HL-60/S4 (cell line): ENCODE results near the gene BCAP29.
"Not testable (repeated sequence)": the region's sequence is repeated elsewhere in the genome, so short reads cannot be mapped to it uniquely, and the experiment has no call there.

ENCODE experiments used
- in situ Hi-C: fragments of 300-500 bp; cut with MboI; formaldehyde crosslinking; loops from 2 replicates; pipeline ENCODE4 v1.14.3; 2022; ENCODE audit warnings: low sequenced_read_pairs

BCAP29 gene, protein sequence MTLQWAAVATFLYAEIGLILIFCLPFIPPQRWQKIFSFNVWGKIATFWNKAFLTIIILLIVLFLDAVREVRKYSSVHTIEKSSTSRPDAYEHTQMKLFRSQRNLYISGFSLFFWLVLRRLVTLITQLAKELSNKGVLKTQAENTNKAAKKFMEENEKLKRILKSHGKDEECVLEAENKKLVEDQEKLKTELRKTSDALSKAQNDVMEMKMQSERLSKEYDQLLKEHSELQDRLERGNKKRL

GRCh38 chr7:107579885-107580715, at the start of gene BCAP29:
BCAP29 (plus strand) TSS chr7:107580246; CDS start chr7:107580773, 527 bp downstream.
- in situ Hi-C loops: no loop called here

DNA sequence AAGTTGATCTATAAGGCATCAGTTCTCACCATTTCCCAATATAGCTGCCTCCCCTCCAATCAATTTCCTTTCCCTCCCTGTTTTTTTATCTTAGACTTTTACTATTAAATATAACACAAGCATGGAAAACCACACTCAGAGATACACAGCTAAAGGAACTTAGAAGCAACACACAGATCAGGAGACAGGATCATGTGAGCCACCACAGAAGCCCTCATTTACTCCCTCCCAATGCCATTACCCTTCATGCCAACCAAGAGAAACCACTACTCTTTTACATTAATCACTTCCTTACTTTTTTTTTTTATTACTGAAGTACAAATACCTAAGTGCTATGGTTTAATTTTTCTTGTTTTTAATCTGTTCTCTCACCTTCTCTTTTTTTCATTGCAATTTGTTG, 49.3 kb upstream of the BCAP29 start:
- in situ Hi-C loops: no loop called here

DNA sequence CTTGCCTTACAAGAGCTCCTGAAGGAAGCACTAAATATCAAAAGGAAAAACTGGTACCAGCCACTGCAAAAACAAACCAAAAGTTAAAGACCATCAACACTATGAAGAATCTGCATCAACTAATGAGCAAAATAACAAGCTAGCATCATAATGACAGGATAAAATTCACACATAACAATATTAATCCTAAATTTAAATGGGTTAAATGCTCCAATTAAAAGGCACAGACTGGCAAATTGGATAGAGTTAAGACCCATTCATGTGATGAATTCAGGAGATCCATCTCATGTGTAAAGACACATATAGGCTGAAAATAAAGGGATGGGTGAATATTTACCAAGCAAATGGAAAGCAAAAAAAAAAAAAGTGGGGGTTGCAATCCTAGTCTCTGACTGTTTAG, 45.9 kb upstream of the BCAP29 start:
- in situ Hi-C loops: no loop called here

DNA sequence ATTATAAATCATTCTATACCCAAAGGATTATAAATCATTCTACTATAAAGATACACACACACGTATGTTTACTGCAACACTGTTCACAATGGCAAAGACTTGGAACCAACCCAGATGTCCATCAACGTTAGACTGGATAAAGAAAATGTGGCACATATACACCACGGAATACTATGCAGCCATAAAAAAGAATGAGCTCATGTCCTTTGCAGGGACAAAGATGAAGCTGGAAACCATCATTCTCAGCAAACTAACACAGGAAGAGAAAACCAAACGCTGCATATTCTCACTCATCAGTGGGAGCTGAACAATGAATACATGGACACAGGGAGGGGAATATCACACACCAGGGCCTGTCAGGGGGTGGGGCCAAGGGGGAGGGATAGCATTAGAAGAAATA, 42.8 kb upstream of the BCAP29 start:
- in situ Hi-C loops: not testable (repeated sequence)

DNA sequence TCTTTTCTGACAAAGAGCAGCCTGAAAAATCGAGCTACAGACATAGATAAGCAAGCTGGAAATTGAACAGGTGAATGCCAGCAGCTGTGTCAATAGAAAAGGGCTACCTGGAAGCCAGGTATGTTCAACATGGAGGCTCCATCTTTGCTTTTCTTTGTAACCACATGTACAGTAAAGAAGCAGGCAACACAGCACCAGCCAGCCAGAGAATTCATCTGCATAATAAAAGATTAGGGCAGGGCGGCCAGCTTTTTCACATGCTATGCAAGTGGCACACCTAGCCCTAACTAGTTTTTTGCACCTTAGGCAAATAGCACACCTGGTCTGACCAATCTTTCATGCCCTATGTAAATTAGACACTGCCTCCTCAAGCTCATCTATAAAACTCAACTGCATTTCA, 42.0 kb upstream of the BCAP29 start:
- in situ Hi-C loops: no loop called here

DNA sequence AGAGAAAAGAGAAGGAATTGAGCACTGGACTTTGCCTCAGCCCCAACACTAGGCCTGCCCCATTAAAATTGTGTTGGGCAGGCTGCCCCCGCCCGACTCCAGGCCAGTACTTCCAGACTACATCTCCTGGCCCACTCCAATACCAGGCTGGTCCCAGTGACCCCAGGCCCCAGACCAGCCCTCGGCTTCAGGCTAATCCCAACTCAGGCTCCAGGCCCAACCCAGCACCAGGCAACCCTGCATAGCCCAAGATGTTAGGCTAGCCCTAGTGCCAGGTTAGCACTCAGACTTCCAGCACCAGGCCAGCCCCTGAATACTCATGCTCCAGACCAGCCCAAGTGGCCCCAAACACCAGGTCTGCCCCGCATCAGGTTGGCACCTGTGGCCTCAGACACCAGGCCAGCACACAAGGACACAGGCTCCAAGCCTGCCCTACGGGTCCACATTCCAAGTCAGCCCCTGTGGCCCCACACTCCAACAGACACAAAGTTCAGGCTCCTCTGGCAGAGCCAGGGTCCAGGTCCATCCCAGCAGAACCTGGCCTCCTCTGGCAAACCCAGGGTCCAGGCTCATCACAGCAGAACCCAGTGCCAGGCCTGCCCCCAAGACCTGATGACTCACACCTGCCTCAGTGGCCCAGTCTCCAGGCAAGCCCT, 36.6 kb upstream of the BCAP29 start:
- in situ Hi-C loops: no loop called here

GRCh38 chr7:107544848-107545591, 35.0 kb upstream of the BCAP29 start:
- in situ Hi-C loops: no loop called here

DNA sequence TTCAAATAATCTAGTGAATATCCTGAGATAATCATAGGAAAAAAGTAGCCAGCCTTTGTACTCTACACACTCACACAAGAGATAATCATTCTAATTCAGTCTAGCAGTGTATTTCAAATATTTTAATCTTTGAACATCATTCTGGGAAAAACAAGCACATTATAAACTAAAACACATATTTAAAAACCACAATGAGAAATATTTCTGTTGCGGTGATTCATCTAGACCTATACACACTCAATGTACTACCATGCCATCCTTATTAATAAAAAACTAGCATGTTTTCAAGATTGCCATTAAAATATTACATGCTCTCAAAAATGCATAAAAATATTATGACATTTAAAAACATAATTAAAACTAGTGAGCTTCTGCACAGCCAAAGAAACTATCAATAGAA, 28.1 kb upstream of the BCAP29 start:
- in situ Hi-C loops: no loop called here

DNA sequence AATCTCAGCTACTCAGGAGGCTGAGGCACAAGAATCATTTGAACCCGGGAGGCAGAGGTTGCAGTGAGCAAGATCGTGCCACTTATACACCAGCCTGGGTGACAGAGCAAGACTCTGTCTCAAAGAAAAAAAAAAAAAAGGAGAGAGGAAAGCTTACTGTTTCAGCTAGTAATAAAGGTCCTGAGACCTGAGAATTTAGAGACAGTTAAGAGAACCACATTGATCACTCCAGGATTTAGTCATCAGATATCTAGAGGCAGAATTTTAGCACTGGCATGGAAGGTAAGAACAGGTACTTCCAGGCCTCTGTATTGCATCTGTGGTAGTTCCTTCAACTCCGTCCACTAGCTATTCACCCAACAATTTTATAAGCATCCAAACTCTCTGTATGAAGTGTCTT, 24.2 kb upstream of the BCAP29 start:
- in situ Hi-C loops: no loop called here

GRCh38 chr7:107559864-107560263, 20.2 kb upstream of the BCAP29 start:
- in situ Hi-C loops: no loop called here

DNA sequence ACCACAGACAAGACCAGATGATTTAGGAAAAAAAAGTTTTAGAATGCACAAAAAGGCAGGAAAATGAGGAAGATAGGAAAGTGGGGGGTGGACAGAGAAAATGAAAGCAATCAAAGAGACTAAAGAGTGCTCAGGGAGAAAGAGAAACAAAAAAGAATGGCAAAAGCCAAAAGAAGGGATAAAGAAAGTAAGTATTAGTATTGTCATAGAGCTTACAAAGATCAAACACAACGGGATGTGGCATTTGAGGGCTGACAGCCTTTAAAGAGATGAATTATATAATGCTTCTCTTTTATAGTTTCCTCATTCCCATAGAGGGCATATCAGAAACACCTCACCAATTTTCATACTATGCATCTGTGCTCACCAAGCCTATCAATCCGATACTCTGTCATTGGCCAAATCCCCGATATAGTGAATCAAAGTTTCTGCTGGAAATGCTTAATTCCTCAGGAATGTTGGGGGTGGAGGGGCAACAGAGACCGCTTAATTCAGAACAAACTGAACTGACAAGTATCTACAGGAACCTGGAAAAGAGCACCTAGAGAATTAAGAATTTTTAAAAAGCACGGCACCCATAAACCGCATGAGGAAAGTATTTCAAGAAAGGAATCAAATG, 19.0 kb upstream of the BCAP29 start:
- in situ Hi-C loops: no loop called here

- in situ Hi-C loops: no loop called here
These were observed 16.8 kb upstream of the BCAP29 start for GRCh38 chr7:107563081-107563774.

DNA sequence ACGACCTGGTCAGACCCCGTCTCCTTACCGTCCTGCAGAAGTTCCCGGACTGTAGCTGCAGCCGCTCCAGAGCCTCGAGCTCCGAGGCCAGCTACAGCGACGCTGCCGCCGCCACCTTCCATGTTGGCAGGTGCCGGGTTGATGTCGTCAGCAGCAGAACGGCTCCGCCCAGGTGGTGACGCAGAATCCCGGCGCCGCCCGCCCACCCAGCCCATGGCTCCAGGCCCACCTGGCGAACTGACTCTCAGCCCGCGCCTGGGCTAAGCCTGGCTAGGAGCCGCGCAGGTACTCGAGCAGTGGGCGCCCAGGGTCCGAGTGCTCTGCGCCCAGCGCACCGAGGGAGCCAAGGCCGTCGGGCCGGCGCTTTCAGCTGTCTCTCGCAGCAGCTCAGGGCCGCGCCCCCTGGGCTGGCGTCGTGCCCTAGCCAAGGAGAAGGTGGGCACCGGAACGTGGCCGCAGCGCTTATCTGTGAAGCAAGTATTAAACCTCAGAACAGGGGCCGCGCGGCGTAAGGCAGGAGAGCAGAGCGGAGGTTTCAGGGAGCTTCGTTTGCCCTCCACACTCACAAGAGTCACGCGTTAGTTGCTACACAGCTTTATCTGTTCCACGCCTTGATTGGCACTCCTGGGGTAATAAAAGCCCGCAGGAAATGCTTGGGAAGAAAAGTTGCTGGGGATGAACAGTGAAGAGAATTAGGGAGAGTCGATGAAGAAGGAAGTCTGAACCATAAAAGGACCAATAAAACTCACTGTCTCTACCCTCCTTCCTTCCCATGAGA, 16.1 kb upstream of the BCAP29 start, which contains the start of the genes COG5 and DUS4L:
Gene COG5 (minus strand): TSS at position 146 of the 778 bp plus-strand sequence. CDS start 24 bp downstream, at position 122.
Gene DUS4L (plus strand): TSS at position 197 of the 778 bp plus-strand sequence. CDS start 3,100 bp downstream, outside the sequence.
- in situ Hi-C loops: no loop called here

DNA sequence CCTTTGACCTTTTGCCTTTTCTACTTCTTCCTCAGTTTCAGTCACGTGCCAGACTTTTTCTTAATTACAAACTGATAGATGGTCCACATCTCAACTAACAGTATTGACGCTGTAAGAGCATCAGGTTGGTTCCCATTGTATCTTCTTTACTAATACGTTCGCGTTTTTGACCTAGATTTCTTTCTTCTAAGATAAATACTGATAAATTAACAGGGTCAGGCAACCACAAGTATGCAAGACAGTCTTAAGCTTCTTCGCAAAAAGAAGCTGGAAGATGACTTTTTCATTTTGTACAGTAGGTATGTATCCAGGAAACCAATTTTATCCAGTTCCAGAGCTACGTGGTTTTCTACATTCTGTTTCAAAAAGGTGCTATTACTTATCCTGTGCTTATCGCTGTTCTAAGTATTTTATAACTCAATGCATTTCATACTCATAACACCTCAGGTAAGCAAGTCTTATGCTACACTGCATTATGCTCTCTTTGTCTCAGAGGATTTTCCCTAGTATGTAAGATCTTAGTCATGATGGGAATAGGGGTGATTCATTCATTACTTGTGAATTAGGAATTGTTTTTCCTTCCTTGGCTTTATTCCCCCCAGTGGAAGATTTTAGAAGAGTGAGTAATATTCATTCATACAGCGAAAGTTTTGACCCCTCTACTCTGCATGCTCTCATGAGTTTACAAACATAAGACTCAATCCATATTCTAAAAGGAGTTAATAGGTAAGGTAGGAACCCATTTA, 15.3 kb upstream of the BCAP29 start:
- in situ Hi-C loops: no loop called here

DNA sequence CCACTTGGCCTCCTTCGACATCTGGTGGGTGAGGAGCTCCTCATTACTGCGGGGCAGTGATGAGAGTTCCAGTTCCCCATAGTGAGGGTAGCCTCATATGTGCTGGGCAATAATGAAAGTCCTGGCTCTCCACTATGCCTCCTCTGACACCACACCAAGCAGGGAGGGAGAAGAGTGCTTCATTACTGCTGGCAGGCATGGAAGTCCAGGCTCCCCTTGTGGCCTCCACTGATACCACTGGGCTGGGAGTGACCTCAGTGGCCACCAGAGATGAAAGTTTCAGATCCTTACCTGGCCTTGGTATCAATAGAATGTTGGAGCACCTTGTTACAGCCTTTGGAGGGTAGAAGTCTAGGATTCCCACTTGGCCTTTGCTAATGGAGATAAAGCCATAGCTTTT, 9.7 kb upstream of the BCAP29 start:
- in situ Hi-C loops: no loop called here

DNA sequence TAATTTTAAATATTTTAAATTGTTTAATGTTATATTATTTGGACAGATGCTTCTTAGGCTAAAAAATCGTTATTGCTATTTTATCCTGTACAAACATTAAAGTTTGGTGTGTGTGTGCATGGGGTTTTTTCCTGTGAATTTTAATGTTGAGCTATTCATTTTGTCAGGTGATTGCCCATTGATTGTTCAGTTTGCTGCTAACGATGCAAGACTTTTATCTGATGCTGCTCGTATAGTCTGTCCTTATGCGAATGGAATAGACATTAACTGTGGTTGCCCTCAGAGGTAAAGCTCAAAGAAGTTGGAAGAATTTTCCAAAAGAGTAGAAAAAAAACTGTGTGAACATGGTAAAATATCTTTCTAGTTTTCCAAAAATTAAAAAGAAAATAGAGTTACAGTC, 6.5 kb upstream of the BCAP29 start:
- in situ Hi-C loops: no loop called here

- in situ Hi-C loops: no loop called here
These were observed 527 bp upstream of the BCAP29 start for GRCh38 chr7:107579554-107579884.

GRCh38 chr7:107580716-107581383, 804 bp downstream of the BCAP29 start:
- in situ Hi-C loops: no loop called here
